ENCODE data around the gene BAIAP2. TPM values are rescaled to one million over a fixed set of nuclear protein-coding genes. Genes with fewer than 3 reads are reported as not detected.

BAIAP2 gene
- total RNA-seq, 6 experiments from 2014 or later, result 30.8 to 47.4 (median 35.9) TPM

DNA sequence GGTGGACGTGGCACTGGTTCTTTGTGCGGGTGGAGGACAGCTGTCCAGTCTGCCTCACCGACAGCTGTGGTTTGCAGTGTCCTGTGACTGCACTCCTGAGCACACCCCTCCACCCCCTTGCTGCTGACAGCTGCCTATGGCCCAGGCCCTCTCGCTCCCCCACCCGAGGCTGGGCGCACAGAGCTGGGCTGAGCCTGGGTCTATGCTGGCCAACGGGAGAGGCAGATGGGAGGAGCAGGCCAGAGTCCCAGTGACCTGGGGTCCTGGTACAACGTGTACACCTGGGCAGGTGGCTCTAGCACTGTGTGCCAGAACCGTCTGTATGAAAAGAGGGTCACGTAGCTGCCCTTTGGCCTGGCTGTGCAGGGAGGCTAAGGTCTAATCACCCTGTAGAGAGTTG is 30.5 kb downstream of the BAIAP2 start:
- H3K4me1 Mint-ChIP-seq (ENCODE audit: low read depth), result peaks cover 30% of the 10 kb centered on the region
- DNase-seq, result no peak
- H3K27ac Mint-ChIP-seq, result no peak overlapping the region
- H3K9me3 Mint-ChIP-seq, result no peaks in the 10 kb centered on the region
- H3K36me3 Mint-ChIP-seq (ENCODE audit: low read depth), result peaks cover 22% of the 10 kb centered on the region
- TF ChIP-seq, protein P1, sequence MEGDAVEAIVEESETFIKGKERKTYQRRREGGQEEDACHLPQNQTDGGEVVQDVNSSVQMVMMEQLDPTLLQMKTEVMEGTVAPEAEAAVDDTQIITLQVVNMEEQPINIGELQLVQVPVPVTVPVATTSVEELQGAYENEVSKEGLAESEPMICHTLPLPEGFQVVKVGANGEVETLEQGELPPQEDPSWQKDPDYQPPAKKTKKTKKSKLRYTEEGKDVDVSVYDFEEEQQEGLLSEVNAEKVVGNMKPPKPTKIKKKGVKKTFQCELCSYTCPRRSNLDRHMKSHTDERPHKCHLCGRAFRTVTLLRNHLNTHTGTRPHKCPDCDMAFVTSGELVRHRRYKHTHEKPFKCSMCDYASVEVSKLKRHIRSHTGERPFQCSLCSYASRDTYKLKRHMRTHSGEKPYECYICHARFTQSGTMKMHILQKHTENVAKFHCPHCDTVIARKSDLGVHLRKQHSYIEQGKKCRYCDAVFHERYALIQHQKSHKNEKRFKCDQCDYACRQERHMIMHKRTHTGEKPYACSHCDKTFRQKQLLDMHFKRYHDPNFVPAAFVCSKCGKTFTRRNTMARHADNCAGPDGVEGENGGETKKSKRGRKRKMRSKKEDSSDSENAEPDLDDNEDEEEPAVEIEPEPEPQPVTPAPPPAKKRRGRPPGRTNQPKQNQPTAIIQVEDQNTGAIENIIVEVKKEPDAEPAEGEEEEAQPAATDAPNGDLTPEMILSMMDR (IDR thresholded peaks at IDR 0.05), result no peak
- H3K4me3 Mint-ChIP-seq, result no peak overlapping the region
- peaks cover 2% of the 10 kb centered on the region; the same call in 1 of the 2 replicates for H3K27me3 Mint-ChIP-seq (ENCODE audit: insufficient read depth)

DNA sequence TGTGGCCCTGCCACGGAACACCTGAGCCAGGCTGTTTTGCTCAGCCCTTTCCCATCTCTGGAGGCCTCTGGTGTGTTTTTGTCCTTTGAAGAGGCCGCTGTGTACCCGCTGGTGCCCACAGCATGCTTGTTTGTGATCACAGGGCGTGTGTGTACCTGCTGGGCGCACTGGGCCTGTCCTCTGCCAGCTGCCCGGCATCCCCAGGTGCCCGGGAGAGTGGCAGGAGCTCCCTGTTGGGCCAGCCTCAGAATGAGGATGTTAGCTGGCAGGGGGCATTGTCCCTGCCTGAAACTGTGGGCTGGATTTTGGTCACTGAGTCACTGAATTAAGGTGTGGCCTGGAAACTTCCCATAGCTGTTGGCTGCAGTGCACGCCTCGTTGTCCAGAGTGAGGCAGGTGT is 31.1 kb downstream of the BAIAP2 start:
- Mint-ChIP-seq H3K27ac (no peak overlapping the region), H3K36me3 (ENCODE audit: low read depth) (peaks cover 21% of the 10 kb centered on the region), H3K27me3 (ENCODE audit: insufficient read depth) (peaks cover 2% of the 10 kb centered on the region; the same call in 1 of the 2 replicates), H3K9me3 (no peaks in the 10 kb centered on the region), H3K4me3 (no peak overlapping the region), H3K4me1 (ENCODE audit: low read depth) (peaks cover 30% of the 10 kb centered on the region)
- no peak for DNase-seq
- TF ChIP-seq, protein P1 (IDR thresholded peaks at IDR 0.05), result no peak

DNA sequence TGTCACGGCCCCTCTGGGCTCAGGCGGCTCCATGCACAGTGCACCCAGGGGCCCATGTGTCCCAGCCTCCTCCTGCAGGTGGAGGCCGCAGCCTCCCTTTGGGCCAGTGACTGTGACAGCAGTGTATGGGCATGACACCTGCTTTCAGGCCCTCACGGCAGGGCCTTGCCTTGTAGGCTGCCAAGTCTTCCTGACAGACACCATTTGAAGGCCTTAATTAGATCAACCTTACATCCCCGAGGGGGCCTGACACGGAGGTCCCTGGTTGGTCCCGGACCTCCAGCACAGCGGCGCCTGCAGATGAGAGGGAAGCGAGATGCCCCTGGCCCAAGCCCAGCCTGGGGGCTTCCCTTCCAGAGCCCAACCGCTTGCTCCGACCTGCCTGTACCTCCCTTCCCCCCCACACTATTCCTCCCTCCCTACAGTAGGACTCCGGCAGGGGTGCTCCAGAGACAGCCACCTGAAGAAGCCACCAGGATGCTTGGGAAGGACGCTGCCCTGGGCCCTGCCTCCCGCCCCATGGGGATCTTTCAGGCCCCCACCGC is 31.9 kb downstream of the BAIAP2 start:
- peaks cover 21% of the 10 kb centered on the region for H3K36me3 Mint-ChIP-seq (ENCODE audit: low read depth)
- no peak overlapping the region for H3K4me3 Mint-ChIP-seq
- TF ChIP-seq, protein P1 (IDR thresholded peaks at IDR 0.05), result no peak
- no peaks in the 10 kb centered on the region for H3K9me3 Mint-ChIP-seq
- no peak for DNase-seq
- no peak overlapping the region for H3K27ac Mint-ChIP-seq
- H3K4me1 Mint-ChIP-seq (ENCODE audit: low read depth), result peaks cover 30% of the 10 kb centered on the region
- peaks cover 2% of the 10 kb centered on the region; the same call in 1 of the 2 replicates for H3K27me3 Mint-ChIP-seq (ENCODE audit: insufficient read depth)

DNA sequence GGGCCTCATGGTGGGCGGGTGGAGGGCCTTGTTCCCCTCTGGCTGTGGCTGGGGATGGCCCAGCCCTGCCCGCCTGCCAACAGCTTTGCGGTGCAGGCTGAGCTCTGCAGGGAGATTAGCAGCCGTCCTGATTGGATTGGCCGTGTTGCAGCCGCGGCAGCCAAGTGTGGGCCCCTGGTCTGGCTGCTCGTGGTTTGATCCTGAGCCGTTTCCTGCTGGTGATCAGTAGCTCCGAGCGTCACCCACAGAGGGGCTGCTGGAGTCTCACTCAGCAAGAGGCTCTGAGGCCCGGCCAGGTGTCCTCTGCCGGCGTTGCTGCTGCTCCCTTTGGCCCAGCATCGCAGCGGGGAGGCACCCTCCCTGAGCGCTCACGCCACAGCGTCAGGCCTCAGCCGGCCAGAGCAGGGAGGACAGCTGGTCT is 32.5 kb downstream of the BAIAP2 start:
- H3K36me3 Mint-ChIP-seq (ENCODE audit: low read depth), result peaks cover 19% of the 10 kb centered on the region
- DNase-seq, result no peak
- H3K27me3 Mint-ChIP-seq (ENCODE audit: insufficient read depth), result peaks cover 2% of the 10 kb centered on the region; the same call in 1 of the 2 replicates
- no peaks in the 10 kb centered on the region for H3K9me3 Mint-ChIP-seq
- TF ChIP-seq, protein P1 (IDR thresholded peaks at IDR 0.05), result no peak
- no peak overlapping the region for H3K27ac Mint-ChIP-seq
- no peak overlapping the region for H3K4me3 Mint-ChIP-seq
- H3K4me1 Mint-ChIP-seq (ENCODE audit: low read depth), result peaks cover 27% of the 10 kb centered on the region

DNA sequence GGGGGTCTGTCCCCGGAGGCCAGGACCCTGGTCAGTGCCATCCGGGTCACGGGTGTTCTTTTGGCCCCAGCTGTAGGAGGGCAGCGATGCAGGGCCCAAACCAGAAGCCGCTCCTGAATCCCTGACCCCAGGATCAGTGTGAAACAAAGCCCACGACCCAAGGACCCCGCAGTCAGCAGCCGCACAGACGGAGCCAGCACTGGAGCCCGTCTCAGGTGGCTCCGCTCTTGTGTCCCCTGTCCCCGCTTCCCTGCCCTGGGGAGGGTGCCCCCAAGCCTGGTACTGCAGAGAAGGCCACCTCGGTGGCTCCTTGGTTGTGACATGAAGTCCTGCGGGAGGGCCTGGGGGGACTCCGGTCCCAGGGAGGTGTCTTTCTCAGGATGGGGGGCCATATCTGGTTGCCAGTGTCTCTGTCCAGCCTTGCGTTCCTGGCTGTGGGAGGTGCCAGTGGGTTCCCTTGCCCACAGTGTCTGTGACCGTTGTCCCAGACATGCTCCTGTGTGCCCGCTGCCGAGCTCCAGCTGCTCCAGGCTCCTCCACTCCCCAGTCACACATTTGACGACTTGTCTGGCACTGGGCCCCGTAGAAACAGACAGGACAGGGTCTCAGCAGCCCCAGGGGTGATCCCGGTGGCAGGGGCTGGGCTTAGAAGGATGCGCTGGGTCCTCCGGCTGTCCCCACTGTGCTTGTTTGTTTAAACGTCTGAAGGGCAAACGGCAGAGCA is 33.6 kb downstream of the BAIAP2 start:
- peaks cover 16% of the 10 kb centered on the region for H3K4me1 Mint-ChIP-seq (ENCODE audit: low read depth)
- H3K27me3 Mint-ChIP-seq (ENCODE audit: insufficient read depth), result peaks cover 1% of the 10 kb centered on the region; the same call in 1 of the 2 replicates
- DNase-seq, result no peak
- no peaks in the 10 kb centered on the region for H3K9me3 Mint-ChIP-seq
- H3K4me3 Mint-ChIP-seq, result no peak overlapping the region
- H3K36me3 Mint-ChIP-seq (ENCODE audit: low read depth), result peaks cover 7% of the 10 kb centered on the region; the same call in 1 of the 2 replicates
- TF ChIP-seq, protein P1 (IDR thresholded peaks at IDR 0.05), result no peak
- H3K27ac Mint-ChIP-seq, result no peak overlapping the region
